ENCODE data around the gene OR2G2.
A peak's percentile ranks its signal among the peaks of the same experiment; 100 is the strongest.

Gene OR2G2

GRCh38 chr1:247588060-247588459 is at the start of gene OR2G2:
TSS of gene OR2G2 (plus strand) at chr1:247588360. CDS start at chr1:247588360, 0 bp downstream.
- no peak for DNase-seq

- no peak for DNase-seq
Measured at GRCh38 chr1:247538561-247538960, 49.6 kb upstream of the OR2G2 start.

GRCh38 chr1:247539215-247539614 is 48.9 kb upstream of the OR2G2 start:
- DNase-seq = no peak

GRCh38 chr1:247540581-247540980 is 47.6 kb upstream of the OR2G2 start:
- DNase-seq = no peak

- no peak for DNase-seq
Measured at GRCh38 chr1:247542811-247543210, 45.3 kb upstream of the OR2G2 start.

GRCh38 chr1:247548092-247548491 is 40.1 kb upstream of the OR2G2 start:
- DNase-seq = no peak

- no peak for DNase-seq
Measured at GRCh38 chr1:247548769-247549182, 39.4 kb upstream of the OR2G2 start, which contains the start of gene GCSAML. TSS of gene GCSAML (plus strand) at chr1:247549134. CDS start at chr1:247549192, 58 bp downstream.

- no peak for DNase-seq
Measured at GRCh38 chr1:247551721-247552120, 36.4 kb upstream of the OR2G2 start.

- DNase-seq = no peak
Measured at GRCh38 chr1:247552231-247552630, 35.9 kb upstream of the OR2G2 start.

GRCh38 chr1:247557926-247558674 is 30.1 kb upstream of the OR2G2 start:
- no peak for DNase-seq

GRCh38 chr1:247561711-247562110 is 26.4 kb upstream of the OR2G2 start:
- DNase-seq = no peak

GRCh38 chr1:247562198-247562597 is 26.0 kb upstream of the OR2G2 start:
- no peak for DNase-seq

GRCh38 chr1:247574236-247574635 is 13.9 kb upstream of the OR2G2 start:
- DNase-seq = no peak

GRCh38 chr1:247574664-247575063 is 13.5 kb upstream of the OR2G2 start:
- no peak for DNase-seq

GRCh38 chr1:247576514-247576913 is 11.6 kb upstream of the OR2G2 start:
- peak; percentile 3 to 36 for DNase-seq

GRCh38 chr1:247578946-247579460 is 9.2 kb upstream of the OR2G2 start:
- DNase-seq = no peak

- no peak for DNase-seq
Measured at GRCh38 chr1:247605286-247605685, 17.1 kb downstream of the OR2G2 start, which contains the start of gene OR2G3. TSS of gene OR2G3 (plus strand) at chr1:247605586. CDS start at chr1:247605586, 0 bp downstream.

- no peak for DNase-seq
Measured at GRCh38 chr1:247613405-247613804, 25.2 kb downstream of the OR2G2 start.

GRCh38 chr1:247614625-247615024 is 26.5 kb downstream of the OR2G2 start:
- no peak for DNase-seq

GRCh38 chr1:247627951-247628350 is 39.8 kb downstream of the OR2G2 start:
- DNase-seq = no peak

GRCh38 chr1:247638011-247638410 is 49.9 kb downstream of the OR2G2 start:
- no peak for DNase-seq

- DNase-seq = no peak
Measured at GRCh38 chr1:247638781-247639180, 50.6 kb downstream of the OR2G2 start.

All from SHP77 (cell line).